Activated T-cell treated with anti-CD3 and anti-CD28 coated beads for 4 hours (primary cell): ENCODE data around the gene BRD4.

Experiments used
- DNase-seq: peaks from one replicate; pipeline ENCODE4 v3.0.0-alpha.2; 2020

The BRD4 gene

DNA sequence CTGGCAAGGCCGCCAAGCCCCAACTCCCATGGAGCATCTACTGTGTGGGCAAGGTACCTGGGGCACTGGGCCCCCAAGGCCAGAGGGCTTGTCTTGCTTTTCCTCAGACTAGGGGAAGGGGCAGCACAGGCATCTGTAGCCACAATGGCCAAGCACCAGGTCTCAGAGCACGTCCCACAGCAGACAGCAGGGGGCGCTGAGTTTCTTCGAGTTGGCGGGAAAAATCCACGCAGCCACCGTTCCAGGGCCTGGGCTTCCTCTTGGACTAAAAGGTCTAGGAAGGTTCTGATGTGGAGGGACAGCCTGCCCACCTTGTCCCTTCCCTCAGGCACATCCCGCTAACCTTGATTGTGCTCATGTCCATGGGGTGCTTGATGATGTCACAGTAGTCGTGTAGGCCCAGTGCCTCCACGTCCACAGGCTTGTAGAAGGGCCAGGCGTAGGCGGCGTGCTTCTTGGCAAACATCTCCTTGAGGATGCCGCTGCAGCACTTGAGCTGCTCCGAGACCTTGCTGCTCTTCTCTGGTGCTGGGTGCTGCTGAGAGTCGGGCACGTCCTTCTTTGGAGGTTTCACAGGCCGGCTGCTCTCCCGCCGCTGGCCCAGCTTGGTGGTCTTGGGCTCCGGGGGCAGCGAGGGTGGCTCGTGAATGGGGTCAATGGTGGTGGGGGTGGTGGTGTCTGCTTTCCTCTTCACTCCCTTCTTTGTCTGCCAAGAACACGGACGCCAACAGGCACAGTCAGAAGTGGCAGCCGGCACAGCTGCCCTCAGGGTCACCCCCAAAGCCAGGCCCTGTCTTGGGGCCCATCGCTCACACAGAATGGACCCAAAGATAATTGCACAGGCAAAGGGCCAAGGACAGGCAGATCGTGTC lies 68.0 kb downstream of the BRD4 start:
- peak; percentile 64 for DNase-seq

DNA sequence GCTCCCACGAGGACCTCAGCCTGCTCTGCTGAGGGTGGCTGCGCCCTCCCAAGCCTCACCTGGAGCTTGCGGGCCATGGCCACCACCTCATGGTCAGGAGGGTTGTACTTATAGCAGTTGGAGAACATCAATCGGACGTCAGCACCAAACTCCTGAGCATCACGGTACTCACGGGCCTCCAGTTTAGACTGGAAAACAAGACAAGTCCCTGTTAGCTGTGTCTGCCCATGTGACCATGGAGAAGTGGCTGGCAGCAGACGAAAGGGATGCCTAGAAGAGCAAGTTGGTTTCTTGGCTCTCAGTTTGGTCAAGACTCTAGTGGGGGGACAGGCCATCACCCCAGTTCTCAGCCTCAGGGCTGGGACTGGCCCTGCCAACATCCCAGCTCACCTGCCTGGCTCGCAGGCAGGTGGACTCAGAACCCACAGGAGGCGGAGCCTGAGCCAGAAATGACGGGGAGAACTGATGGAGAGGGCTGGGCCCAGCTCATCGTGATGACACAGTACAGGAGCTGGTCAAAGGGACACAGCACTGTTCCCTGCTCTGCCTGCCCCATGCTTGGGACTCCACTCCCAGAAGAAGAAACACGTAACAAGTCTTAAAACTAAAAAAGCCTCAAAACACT lies 68.9 kb downstream of the BRD4 start:
- no peak for DNase-seq

DNA sequence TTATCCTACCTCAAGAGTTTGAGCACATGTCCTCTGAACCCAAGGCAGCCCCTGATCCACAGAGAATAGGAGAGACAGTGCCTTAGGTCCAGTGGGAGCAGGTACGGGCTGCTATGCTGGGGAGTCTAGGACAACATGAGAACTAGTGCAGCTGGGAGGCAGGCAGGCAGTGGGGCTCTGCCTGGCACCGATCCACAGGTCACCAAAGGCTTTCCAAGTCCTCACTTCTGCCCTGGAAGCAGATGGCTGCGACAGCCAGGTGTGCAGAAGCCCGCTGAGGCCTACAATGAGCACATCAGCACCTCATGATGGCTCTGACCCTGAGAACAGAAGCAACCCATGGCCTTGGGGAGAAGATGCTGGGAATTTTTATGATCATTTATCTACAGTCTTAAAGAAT lies 70.3 kb downstream of the BRD4 start:
- DNase-seq = no peak

DNA sequence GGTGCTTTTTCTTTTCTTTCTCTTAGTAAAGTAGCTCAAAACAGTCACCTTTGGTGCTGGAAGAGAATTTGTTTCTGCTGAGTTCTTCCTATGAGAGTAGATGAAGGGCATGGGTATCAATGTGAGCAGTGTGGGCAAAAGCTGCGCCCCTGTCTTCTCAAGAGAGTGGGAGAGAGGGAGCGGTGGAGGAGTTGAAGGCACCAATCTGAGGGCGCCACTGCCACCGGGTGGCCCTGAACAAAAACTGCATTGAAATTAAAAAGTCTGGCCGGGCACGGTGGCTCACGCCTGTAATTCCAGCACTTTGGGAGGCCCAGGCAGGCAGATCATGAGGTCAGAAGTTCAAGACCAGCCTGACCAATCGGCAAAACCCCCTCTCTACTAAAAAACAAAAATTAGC lies 71.4 kb downstream of the BRD4 start:
- DNase-seq = no peak

DNA sequence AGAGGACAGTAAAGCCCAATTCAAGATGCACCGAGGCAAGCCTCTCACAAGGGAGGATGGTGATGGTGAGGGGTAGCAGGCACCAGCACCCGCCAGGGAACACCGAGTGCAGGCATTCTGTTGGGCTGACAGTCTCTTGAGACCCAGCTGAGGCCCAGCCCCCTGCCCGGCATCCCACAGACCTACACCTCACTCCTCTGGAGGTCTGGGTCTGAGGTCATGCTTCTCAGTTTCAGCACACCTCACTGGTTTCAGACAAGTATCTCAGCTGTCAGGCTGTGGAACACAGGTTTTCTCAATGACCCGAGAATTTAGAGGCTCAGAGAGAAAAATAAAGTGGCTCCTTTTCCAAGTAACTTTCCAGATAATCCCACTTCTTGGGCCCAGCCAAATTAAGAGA lies 72.4 kb downstream of the BRD4 start:
- DNase-seq = no peak

DNA sequence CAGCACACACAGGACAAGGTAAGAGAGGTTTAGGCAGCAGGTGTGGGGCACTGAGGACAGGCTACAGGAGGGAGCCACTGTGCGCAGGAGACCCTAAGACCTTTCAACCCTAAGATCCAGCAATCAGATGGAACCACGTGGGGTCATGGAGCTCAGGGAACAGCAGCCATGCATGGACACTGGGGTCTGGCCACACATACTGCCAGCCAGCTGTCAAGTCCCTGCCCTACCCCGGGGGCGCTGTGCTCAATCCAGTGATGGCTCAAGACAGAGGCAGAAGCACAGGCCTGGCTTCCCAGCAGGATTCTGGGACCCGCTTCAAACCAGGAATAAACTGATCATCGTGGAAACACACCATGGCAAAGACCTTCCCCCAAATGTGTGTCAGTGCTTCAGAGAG lies 74.6 kb downstream of the BRD4 start:
- DNase-seq = no peak

DNA sequence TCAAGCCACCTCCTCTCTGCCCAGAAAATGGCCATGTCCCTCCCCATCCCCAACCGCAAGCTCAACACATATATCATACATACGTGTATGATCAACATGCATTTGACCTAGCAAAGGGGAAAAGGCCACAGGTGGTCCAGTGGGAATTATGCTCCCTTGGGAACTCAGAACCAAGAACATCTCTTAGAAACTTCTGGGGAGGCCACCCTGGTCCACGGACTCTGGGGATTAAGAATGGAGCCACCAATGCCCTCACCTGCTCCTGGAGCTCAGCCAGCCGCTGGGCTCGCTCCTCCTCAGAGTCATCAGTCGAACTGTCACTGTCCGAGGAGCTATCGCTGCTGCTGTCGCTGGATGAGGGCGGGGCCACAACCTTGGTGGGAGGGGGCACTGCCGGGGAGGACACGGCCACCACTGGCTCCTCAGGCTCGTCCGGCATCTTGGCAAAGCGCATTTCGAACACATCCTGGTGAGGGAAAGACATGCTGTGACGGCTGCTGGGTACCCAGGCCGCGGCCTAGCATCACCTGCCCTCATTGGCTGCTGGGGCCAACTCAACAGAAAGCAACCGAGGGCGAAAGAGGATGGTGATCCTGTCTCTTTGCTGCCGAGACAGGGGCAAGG lies 75.5 kb downstream of the BRD4 start:
- no peak for DNase-seq

DNA sequence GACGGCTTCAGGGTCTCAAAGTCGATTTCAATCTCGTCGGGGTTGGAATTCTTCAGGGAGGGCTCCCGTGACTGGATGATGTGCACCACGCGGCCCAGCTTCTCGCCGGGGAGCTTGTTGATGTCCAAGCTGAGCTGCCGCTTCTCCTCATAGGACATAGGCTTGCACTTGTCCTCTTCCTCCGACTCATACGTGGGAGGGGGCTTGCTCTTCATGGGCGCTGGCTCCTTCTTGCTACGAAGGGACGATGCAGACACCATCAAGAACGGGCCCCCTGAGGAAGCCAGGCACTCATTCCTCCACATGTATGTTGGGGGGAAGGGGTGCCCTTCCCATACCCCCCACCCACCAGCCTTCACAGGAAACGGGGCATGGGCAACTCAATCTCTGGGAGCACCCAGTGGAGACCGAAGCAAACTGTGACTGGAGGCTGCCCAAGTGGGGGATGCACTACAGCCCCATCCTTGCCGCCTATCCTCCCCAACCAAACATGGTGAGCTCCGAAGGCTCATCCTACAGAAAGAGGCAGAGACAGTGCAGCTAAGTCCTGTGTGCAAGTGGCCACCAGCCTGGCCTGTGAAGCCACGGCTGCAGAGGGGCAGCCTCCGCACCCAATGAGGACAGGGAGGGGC lies 76.9 kb downstream of the BRD4 start:
- DNase-seq = no peak

DNA sequence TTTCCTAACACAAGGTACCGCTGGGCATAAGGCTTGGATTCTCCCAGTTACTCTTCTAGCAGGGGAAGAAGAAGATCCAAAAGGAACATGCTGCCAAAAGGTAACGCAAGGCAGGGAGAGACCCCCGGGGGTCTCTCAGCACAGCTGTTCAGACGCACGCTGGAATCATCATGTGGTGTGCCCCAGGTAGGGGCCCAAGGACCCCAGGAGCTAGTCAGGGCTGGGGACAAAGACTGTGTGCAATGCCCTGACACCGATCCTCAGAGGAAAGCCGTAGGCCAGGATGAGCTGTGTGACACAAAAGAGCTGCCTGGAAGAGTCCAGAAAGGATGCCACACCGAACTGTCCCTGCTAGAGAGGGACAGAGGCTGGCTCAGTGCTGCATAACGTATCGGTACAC lies 77.8 kb downstream of the BRD4 start:
- DNase-seq = no peak

DNA sequence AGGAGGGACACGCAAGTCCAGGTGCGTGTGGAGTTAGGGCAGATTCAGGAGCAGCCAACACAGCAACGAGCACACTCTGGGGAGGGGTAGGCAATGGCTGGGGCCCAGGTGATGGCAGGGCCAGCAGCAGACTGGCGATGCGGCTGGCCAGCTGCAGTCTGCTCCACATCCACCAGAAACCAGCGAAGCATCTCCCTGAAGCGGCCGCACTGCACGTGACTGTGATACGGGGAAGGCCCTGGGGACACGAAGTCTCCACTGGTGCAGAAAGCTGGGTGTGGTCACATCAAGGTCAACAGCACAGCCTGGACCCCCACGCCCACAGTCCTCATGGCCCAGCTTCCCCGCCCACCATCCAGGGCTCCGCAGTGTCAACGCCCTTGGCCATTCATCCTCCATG lies 78.8 kb downstream of the BRD4 start:
- DNase-seq = no peak

DNA sequence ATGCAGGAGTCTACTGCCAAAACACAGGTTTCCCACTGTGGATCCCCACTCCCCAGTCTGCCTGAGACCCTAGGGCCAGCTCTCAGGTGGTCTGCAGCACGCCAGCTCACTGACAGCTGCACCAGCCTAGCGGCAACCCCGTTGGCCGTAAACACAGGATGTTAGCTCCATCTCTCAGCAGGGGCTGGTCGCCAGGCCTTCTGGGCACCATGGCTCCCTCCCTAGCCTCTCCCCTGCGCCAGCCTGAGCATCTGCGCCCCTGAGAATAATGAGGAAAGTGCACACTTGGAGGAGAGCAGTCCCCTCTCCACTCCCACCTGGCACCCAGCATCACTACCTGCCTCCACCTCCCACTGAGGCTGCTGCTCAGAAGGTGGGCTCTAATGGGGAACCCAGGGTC lies 79.3 kb downstream of the BRD4 start:
- DNase-seq = no peak

DNA sequence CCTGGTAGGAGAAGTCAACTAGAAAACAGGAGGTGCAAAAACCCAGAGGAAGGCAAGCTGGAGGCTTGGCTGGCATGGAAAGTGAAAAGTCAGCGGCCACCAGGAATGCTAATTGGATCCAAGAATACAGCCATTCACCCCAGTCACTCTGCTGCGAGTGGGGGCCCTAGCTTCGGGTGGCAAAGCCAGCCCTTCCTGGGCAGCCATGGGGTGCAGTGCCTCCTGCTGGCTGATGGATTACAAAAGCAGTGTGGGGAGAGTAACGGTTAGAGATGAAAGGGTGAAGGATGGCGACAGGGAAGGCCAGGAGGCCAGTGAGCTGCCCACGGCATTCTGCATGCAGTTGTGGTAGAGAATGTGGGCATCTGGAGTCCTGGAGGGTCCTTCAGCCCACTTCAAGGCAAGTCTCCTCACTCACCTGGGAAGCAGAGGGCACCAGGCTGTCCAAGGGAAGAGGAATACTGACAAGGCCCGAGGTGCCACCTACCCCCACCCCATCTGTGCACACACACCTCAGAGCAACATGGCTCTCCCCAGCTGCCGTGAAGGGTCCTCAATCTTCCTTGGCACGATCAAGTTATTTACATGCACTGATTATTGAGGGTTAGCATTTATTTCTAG lies 79.8 kb downstream of the BRD4 start:
- no peak for DNase-seq

DNA sequence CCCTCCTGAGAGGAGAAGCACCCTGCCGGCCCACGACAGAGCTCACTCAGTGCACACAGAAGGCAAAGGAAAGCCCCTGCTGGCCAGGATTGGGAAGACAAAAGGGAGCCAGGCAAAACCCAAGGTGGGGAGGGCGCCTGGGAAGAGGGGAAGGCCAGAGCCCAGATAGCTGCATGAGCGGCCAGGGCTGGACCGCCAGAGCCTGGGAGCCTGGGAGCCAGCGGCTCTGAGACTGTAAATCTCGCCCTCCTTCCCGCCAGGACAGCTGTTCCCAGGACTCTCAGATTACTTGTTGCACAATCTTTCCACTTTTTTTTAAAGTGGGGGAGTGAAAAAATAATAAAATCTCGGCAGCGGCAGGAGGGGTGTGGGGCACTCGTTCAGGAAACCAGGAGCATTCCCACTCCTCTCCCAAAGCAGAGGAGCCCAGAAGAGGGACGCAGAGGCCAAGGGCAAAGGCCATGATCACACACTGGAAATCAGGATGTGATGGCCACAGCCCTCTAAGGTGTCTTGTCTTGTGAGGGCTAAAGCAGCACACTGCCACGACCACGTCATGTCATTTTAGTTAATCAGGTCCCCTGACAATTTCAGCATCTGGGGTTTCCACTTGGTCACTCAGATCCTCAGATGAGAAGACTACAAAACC lies 80.5 kb downstream of the BRD4 start:
- no peak for DNase-seq

DNA sequence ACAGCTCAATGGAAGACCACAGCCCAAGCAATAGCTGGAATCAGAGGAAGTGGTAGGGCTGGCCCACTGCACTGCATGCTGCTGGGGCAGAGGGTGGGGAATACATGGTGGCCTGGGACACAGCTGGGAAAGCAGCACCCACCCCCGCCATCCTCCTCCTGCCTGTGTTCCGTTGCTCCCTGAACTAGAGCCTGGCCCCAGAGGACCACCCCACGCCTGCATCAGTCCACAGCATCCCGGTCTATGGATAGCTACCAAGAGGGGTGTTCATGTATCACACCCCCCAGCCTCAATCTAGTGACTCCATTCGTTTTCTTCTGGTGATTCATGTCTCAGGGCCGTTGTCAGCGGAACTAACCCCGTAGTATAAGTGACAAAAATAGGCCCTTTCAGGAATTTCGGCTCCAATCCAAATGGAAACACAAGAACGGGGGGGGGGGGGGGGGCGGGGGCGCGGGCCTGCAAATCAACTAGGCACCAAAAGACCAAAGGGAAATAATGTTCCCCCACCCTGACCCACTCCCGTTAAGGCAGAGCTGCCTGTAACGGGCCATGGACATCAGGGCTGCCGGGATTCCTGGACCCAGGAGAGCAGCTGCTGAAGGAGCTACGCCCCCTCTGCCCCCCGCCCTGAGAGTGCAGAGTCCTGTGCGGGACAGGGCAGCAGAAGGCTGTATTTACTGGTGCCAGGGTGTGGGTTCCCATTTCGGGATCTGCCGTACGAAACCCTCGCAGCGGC lies 81.2 kb downstream of the BRD4 start:
- DNase-seq = no peak

DNA sequence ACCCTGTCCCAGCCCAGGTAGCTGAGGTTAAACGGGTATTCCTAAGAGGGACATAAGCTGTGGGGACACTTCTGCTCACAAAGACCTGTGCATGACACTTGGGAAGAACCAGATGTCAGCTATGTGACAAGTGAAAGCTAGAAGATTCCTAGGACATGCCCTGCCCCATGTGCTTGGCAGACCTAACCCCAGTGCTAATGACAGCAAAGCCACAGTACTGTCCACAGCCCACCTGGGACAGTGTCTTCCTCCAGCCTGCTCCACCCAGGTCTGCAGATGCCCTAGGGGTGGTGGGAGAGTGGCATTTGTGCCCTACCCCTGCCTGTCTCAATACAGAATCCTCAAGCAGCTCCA lies 81.7 kb downstream of the BRD4 start:
- no peak for DNase-seq

DNA sequence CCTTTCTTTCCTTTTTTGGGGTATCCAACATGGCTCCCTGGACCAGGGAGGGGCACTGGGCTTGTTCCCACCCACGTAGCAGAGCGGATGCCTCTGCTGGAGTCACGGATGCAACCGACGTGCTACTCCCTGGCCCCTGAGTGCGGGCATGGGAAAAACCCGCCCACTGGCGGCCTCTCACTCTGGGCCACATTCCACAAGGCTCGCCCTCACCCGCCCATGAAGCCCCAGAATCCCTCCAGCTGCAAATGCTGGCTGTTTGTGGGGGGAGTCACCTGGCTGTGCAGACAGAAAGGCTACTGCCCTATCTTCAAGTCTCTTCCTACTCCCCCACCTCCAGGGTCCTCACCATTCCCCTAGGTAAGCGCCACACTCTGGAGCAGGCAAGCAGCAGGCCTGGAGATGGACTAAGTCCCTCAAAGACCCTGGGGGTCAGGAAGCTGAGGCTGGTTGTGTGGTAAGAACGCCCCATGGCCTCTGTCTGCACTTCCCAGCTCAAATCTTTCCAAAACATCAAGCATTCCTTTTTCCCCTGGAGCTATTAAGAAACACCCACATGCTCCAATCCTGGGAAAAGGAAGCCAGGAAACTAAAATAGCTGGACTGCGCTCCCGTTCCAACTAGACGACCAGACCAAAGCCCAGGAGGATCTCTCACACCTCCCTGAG lies 82.2 kb downstream of the BRD4 start:
- DNase-seq = no peak

DNA sequence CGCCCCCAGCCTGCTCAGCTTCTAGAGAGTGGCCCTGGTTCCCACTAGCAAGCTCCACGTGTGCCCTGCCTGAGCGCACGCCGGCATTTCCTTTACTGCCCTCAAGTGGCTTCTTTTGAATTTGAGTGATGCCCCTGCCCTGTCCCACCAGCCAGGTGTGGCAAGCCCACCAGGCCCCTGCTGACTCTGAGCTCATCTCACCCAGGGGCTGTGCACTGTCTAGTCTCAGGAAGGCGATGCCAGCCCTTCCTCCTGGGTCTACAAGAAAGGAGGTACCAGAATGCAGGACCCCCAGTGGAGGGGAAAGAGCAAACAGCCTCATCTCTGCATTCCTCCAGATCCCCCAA lies 82.8 kb downstream of the BRD4 start:
- DNase-seq = no peak

DNA sequence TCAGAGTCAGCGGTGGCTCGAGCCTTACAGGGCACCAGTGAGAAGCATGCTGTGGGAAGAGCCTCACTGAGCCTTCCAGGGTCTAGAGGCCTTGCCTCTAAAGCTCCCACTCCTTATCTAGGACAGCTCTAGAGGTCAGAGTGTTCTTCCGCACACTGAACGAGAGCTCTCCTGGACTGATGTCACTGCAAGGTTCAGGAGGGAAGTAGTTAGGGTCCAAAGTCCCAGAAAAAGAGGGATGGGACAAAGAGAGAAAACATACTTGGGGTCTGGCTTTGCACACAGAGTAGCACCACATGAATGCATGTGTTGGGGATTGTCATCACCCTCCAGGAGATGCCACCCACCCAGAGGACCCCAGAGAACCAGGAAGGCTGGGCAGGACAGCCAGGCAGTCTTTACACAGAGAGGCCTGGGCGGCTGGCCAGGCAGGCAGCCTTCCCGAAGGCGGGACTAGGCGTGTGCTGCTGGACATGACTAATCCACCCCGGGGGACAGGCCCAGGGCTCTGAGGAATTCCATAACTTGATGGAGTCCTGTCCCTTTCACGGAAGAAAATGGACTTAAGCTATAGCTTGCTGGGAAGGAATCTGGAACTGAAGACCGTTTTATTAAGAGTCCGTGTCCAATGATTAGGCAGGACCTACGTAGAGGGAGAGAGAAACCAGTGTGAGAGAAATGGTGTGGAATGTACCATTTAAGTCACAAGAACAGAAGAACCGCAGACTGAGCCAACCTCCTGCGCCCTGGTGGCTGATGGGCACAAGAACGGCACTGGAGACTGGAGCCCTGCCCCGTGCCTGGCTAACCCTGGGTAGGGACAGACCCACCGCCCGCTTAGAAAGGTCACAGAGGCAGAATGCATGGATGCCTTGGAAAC lies 83.5 kb downstream of the BRD4 start:
- no peak for DNase-seq

DNA sequence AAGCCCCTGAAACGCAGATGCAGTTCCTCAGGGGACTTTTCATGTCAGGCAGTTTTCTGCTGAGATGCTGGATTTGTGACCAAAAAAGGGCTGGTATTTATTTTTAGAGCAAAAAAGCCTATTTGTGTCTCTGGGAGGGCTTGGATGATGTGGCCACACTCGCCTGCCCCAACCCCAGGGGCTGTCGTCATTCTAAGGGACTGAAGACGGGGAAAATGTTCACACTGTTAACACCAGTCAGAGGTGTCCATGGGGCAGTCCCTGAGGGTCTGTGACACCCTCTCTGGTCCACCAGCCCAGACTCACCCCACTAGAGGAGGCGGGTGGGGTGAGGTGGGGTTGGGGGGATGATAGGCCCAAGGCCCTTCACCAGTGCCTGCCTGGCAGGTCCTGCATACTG lies 84.2 kb downstream of the BRD4 start:
- no peak for DNase-seq
